IMR-90 (cell line): ENCODE results near the gene MGST2. TPM values are rescaled to one million over a fixed set of nuclear protein-coding genes. Genes with fewer than 3 reads are reported as not detected.

Source experiments
- ATAC-seq: fragments of 200-7000 bp; cut with Tn5 transposase; 2 replicates; pipeline ENCODE4 v1.9.1; 2020; ENCODE audit warnings: low read depth, mild to moderate bottlenecking, moderate library complexity
- BruUV-seq: library from RNA; stranded (reverse); fragments of 400-500 nt; replicated peaks from 2 replicates; lab custom pipeline; 2021; lab: Mats Ljungman, UMichigan
- CTCF ChIA-PET: fragments of 300-600 bp; formaldehyde crosslinking; extraction: SDS; loops from one replicate; lab custom pipeline; 2021; ENCODE audit warnings: antibody characterized with exemption; lab: Yijun Ruan, JAX
- POLR2A ChIA-PET: fragments of 300-600 bp; sonication (Branson Sonifier 250); formaldehyde crosslinking; loops from one replicate; lab custom pipeline; 2022; ENCODE audit warnings: antibody characterized with exemption; ENCODE audit not compliant: unreplicated experiment; lab: Charles Lee
- DNase-seq: peaks from one replicate; pipeline ENCODE4 v3.0.0; 2013
- H2AFZ ChIP-seq: replicated peaks from 2 replicates; pipeline ENCODE3; 2013; ENCODE audit warnings: low read length, mild to moderate bottlenecking; ENCODE audit not compliant: poor library complexity
- H2AK5ac ChIP-seq: 2 replicates; pipeline ENCODE4 v1.6.1; 2013; ENCODE audit warnings: low read depth, low read length, inconsistent platforms
- H2AK9ac ChIP-seq: replicated peaks from 2 replicates; pipeline ENCODE3; 2013; ENCODE audit warnings: mild to moderate bottlenecking, low read depth, low read length, moderate library complexity; ENCODE audit not compliant: poor library complexity
- H2BK120ac ChIP-seq: 2 replicates; pipeline ENCODE4 v1.6.1; 2013; ENCODE audit warnings: low read depth, low read length, inconsistent platforms
- H2BK15ac ChIP-seq: 3 replicates; pipeline ENCODE4 v1.6.1; 2013; ENCODE audit warnings: low read depth, low read length, inconsistent platforms
- H2BK20ac ChIP-seq: 2 replicates; pipeline ENCODE4 v1.6.1; 2013; ENCODE audit warnings: low read depth, mild to moderate bottlenecking, inconsistent platforms, low read length, moderate library complexity
- H2BK5ac ChIP-seq: 2 replicates; pipeline ENCODE4 v1.6.1; 2013; ENCODE audit warnings: mild to moderate bottlenecking, low read depth, low read length, inconsistent platforms; ENCODE audit not compliant: poor library complexity, severe bottlenecking
- H3K14ac ChIP-seq: replicated peaks from 2 replicates; pipeline ENCODE4 v1.6.1; 2013; ENCODE audit warnings: low read depth, low read length, inconsistent platforms
- H3K18ac ChIP-seq: 2 replicates; pipeline ENCODE4 v1.6.1; 2013; ENCODE audit warnings: low read depth, low read length, control low read depth
- H3K23ac ChIP-seq: 2 replicates; pipeline ENCODE4 v1.6.1; 2013; ENCODE audit warnings: low read depth, low read length, inconsistent platforms
- H3K27ac ChIP-seq: 2 replicates; pipeline ENCODE4 v1.5.1; 2013; ENCODE audit warnings: mild to moderate bottlenecking, control low read depth, low read length; ENCODE audit not compliant: insufficient read depth
- H3K27me3 ChIP-seq: 2 replicates; pipeline ENCODE4 v1.6.1; 2013; ENCODE audit warnings: low read length; ENCODE audit not compliant: control insufficient read depth, insufficient read depth
- H3K36me3 ChIP-seq: 2 replicates; pipeline ENCODE4 v1.6.1; 2013; ENCODE audit warnings: low read length, mixed read lengths; ENCODE audit not compliant: control insufficient read depth, insufficient read depth
- H3K4ac ChIP-seq: 2 replicates; pipeline ENCODE4 v1.6.1; 2013; ENCODE audit warnings: low read depth, low read length, inconsistent platforms
- H3K4me1 ChIP-seq: 2 replicates; pipeline ENCODE4 v1.6.1; 2013; ENCODE audit warnings: low read length, mixed read lengths; ENCODE audit not compliant: control insufficient read depth, insufficient read depth
- H3K4me2 ChIP-seq: 2 replicates; pipeline ENCODE4 v1.6.1; 2013; ENCODE audit warnings: low read depth, mild to moderate bottlenecking, control low read depth, low read length, moderate library complexity
- H3K4me3 ChIP-seq: 2 replicates; pipeline ENCODE4 v1.5.1; 2013; ENCODE audit warnings: low read depth, mild to moderate bottlenecking, control low read depth, low read length, moderate library complexity; ENCODE audit not compliant: insufficient read depth
- H3K56ac ChIP-seq: 2 replicates; pipeline ENCODE4 v1.6.1; 2013; ENCODE audit warnings: low read length, inconsistent platforms; ENCODE audit not compliant: insufficient read depth; ENCODE audit errors: extremely low read depth
- H3K79me1 ChIP-seq, 2 experiments: 2 replicates each; pipeline ENCODE4 v1.6.1; 2013; ENCODE audit warnings: low read length in 2 of 2, inconsistent platforms in 1 of 2, low read depth in 1 of 2
- H3K9ac ChIP-seq: 2 replicates; pipeline ENCODE4 v1.6.1; 2013; ENCODE audit warnings: low read depth, low read length, control low read depth
- H3K9me1 ChIP-seq: 2 replicates; pipeline ENCODE4 v1.6.1; 2013; ENCODE audit warnings: low read length, inconsistent platforms; ENCODE audit not compliant: insufficient read depth
- H3K9me3 ChIP-seq: 2 replicates; pipeline ENCODE4 v1.6.1; 2013; ENCODE audit warnings: low read length; ENCODE audit not compliant: control insufficient read depth, insufficient read depth
- H4K20me1 ChIP-seq: 2 replicates; pipeline ENCODE4 v1.6.1; 2013; ENCODE audit warnings: low read length, inconsistent platforms; ENCODE audit not compliant: insufficient read depth
- H4K5ac ChIP-seq: 2 replicates; pipeline ENCODE4 v1.6.1; 2013; ENCODE audit warnings: mild to moderate bottlenecking, low read depth, low read length, control low read depth
- H4K8ac ChIP-seq, 2 experiments: 2 replicates each; pipeline ENCODE4 v1.6.1; 2013; ENCODE audit warnings: low read depth in 2 of 2, low read length in 2 of 2, control low read depth in 1 of 2, inconsistent platforms in 1 of 2
- H4K91ac ChIP-seq: 2 replicates; pipeline ENCODE4 v1.6.1; 2013; ENCODE audit warnings: low read depth, low read length, inconsistent platforms; ENCODE audit not compliant: insufficient read depth
- BHLHE40 ChIP-seq: fragments of 150-350 bp; IDR thresholded peaks from 2 replicates; pipeline ENCODE4 v1.6.1; 2016; ENCODE audit warnings: mild to moderate bottlenecking, low read depth, low read length
- CTCF ChIP-seq: conservative IDR thresholded peaks from 2 replicates; pipeline ENCODE4 v1.5.1; 2012; ENCODE audit warnings: mild to moderate bottlenecking, low read depth, low read length, improper control_type of control experiment
- FOS ChIP-seq: fragments of 150-350 bp; IDR thresholded peaks from 2 replicates; pipeline ENCODE4 v1.6.1; 2016; ENCODE audit warnings: low read depth, low read length
- MAZ ChIP-seq: IDR thresholded peaks from 2 replicates; pipeline ENCODE4 v1.6.1; 2012; ENCODE audit warnings: low read depth, mild to moderate bottlenecking, low read length, improper control_type of control experiment, moderate library complexity, borderline replicate concordance
- NFE2L2 ChIP-seq: fragments of 150-350 bp; IDR thresholded peaks from 2 replicates; pipeline ENCODE4 v1.6.1; 2016; ENCODE audit warnings: low read depth, mild to moderate bottlenecking, low read length
- POLR2A ChIP-seq: IDR thresholded peaks from 2 replicates; pipeline ENCODE4 v1.6.1; 2012; ENCODE audit warnings: mild to moderate bottlenecking, low read depth, low read length
- RCOR1 ChIP-seq: IDR thresholded peaks from 2 replicates; pipeline ENCODE4 v1.6.1; 2012; ENCODE audit warnings: mild to moderate bottlenecking, low read length, improper control_type of control experiment; ENCODE audit not compliant: insufficient replicate concordance
- RFX5 ChIP-seq: IDR thresholded peaks from 2 replicates; pipeline ENCODE4 v1.8.0; 2012; ENCODE audit warnings: low read depth, mild to moderate bottlenecking, low read length, moderate library complexity
- SMC3 ChIP-seq: fragments of 150-350 bp; IDR thresholded peaks from 2 replicates; pipeline ENCODE4 v1.6.1; 2016; ENCODE audit warnings: low read depth, mild to moderate bottlenecking, antibody characterized with exemption, low read length, moderate library complexity
- WGBS, 2 experiments: methylation state at CpG; one replicate each; pipeline versions ENCODE4 v1.1.5 to v1.1.7; 2013; ENCODE audit warnings: missing lambda C conversion rate in 2 of 2; ENCODE audit not compliant: insufficient read length in 1 of 2; ENCODE audit errors: extremely low coverage in 2 of 2; 5-methylcytosine and 5-hydroxymethylcytosine counted together
- dilution Hi-C: fragments of 300-500 bp; cut with HindIII; formaldehyde crosslinking; loops from one replicate; pipeline ENCODE4 v1.14.3; 2018; ENCODE audit warnings: low sequenced_read_pairs; ENCODE audit not compliant: unreplicated experiment
- in situ Hi-C: fragments of 300-500 bp; cut with MboI; formaldehyde crosslinking; loops from 3 replicates; pipeline ENCODE4 v1.14.3; 2019; ENCODE audit warnings: low sequenced_read_pairs, inconsistent platforms, mixed read lengths
- intact Hi-C: fragments of 100-400 bp; cut with micrococcal nuclease; formaldehyde crosslinking; loops from 2 replicates; pipeline ENCODE4 v1.10.0; 2022
- polyA plus RNA-seq, 3 experiments: library from polyadenylated mRNA; depleted of rRNA; stranded (reverse); fragments of >200 nt; gene quantifications; 2 replicates each; pipeline ENCODE4 v1.2.3, GENCODE V29; 2012; ENCODE audit warnings: low replicate concordance in 1 of 3
- total RNA-seq: library from RNA; depleted of rRNA; stranded (reverse); fragments of >200 nt; gene quantifications from 2 replicates; pipeline ENCODE4 v1.2.3, GENCODE V29; 2012
- TF ChIP-seq, protein P1 (sequence below): fragments of 150-350 bp; IDR thresholded peaks from 2 replicates; pipeline ENCODE4 v1.6.1; 2017; ENCODE audit warnings: mild to moderate bottlenecking, antibody characterized with exemption, low read length, low read depth
- TF ChIP-seq, protein P2 (sequence below): fragments of 150-350 bp; IDR thresholded peaks from 2 replicates; pipeline ENCODE4 v1.6.1; 2016; ENCODE audit warnings: low read depth, mild to moderate bottlenecking, low read length, moderate library complexity, borderline replicate concordance

MGST2 gene
- total and polyA plus RNA-seq, 2 of the 4 experiments (the other 2 are of a cell fraction): 4.8 to 10.5 TPM

DNA sequence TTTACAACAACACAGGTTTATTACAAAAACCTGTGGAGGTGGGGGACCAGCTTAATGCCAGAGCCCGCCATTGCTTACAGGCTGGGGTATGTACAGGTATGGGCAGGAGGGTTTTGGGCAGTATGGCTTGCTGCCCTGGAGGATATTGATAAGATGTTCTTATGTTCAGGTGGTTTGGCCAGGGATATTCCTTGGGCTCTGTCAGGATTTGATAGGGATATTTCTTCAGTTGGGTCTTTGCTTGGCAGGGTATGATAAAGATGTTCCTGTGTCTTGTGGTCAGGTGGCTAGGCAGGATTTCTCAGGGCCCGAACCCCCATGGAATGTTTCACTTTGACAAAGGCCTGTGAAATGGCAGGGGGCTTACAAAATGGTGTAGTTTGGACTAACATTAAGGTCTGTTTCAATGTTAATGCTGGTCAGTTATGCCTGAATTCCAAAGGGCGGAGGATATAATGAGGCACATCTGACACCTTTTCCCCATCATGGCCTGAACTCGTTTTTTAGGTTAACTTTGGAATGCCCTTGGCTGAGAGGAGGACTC is 3.1 kb downstream of the MGST2 start (continued):
- TF ChIP-seq, protein P1, sequence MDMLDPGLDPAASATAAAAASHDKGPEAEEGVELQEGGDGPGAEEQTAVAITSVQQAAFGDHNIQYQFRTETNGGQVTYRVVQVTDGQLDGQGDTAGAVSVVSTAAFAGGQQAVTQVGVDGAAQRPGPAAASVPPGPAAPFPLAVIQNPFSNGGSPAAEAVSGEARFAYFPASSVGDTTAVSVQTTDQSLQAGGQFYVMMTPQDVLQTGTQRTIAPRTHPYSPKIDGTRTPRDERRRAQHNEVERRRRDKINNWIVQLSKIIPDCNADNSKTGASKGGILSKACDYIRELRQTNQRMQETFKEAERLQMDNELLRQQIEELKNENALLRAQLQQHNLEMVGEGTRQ: no peak

DNA sequence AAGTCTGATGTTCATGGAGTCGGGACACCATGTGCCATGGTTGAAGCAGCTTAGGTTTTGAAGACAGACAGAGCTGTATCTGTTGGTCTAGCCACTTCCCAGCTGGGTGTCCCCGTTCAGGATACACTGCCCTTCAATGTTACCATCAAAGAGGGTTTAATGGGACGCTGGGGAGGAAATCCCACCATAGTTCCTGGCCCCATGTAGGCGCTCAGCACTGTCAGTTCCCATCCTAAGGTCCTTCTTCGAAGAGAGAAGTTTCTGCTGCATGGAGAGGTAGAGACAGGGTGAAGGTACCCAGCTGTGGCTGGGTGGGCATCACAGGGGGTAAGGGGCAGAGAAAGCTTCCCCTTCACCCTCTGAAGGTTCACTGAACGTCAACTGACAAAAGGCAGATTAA is 3.7 kb downstream of the MGST2 start:
- H3K79me1 ChIP-seq: 0 out of 4 replicates have a peak, but pooled peaks cover 0 to 4% of the 10 kb centered on the region in 2 experiments
- H3K9ac ChIP-seq: no peak overlapping the region
- H2BK20ac ChIP-seq: no peak overlapping the region
- in situ Hi-C loops: no loop called here
- H3K18ac ChIP-seq: no peak overlapping the region
- 0 out of 2 replicates have a peak, but pooled peaks cover 3% of the 10 kb centered on the region for H3K9me1 ChIP-seq
- no peak overlapping the region for H4K5ac ChIP-seq
- H2BK120ac ChIP-seq: no peak overlapping the region
- BruUV-seq: no TSS peak
- H4K20me1 ChIP-seq: no peaks in the 10 kb centered on the region
- no peak overlapping the region for H2BK15ac ChIP-seq
- peaks cover 2% of the 10 kb centered on the region; the same call in 1 of the 2 replicates for H3K4me1 ChIP-seq
- no peak for ATAC-seq
- H3K9me3 ChIP-seq: no peaks in the 10 kb centered on the region
- H2AK9ac ChIP-seq: no peak overlapping the region
- no peak overlapping the region for H2BK5ac ChIP-seq
- no peak overlapping the region for H3K23ac ChIP-seq
- no peak overlapping the region for H4K8ac ChIP-seq
- H3K4ac ChIP-seq: no peak overlapping the region
- no peak overlapping the region for H3K14ac ChIP-seq
- ChIA-PET POLR2A (no interaction called here), CTCF (no interaction called here)
- no peak overlapping the region for H2AK5ac ChIP-seq
- no peak overlapping the region for H3K56ac ChIP-seq
- no peak overlapping the region for H4K91ac ChIP-seq
- H3K36me3 ChIP-seq: no peaks in the 10 kb centered on the region
- H3K4me3 ChIP-seq: no peak overlapping the region
- H2AFZ ChIP-seq: no peak overlapping the region
- intact Hi-C loops: no loop called here
- H3K27me3 ChIP-seq: no peaks in the 10 kb centered on the region
- 100% methylated on average over 1 of the region's 6 CpGs; no CpG with 5 or more reads in 1 of the 2 experiments for WGBS, 2 experiments
- no peak overlapping the region for H3K27ac ChIP-seq
- DNase-seq: no peak
- dilution Hi-C loops: no loop called here
- no peak overlapping the region for H3K4me2 ChIP-seq
- TF ChIP-seq BHLHE40 (no peak), FOS (no peak), POLR2A (no peak), NFE2L2 (no peak), MAZ (no peak), RFX5 (no peak), RCOR1 (no peak), CTCF (no peak), SMC3 (no peak)
- TF ChIP-seq, protein P2, sequence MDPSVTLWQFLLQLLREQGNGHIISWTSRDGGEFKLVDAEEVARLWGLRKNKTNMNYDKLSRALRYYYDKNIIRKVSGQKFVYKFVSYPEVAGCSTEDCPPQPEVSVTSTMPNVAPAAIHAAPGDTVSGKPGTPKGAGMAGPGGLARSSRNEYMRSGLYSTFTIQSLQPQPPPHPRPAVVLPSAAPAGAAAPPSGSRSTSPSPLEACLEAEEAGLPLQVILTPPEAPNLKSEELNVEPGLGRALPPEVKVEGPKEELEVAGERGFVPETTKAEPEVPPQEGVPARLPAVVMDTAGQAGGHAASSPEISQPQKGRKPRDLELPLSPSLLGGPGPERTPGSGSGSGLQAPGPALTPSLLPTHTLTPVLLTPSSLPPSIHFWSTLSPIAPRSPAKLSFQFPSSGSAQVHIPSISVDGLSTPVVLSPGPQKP: no peak
